ENCODE results near the gene NDUFB3.
A peak's percentile ranks its signal among the peaks of the same experiment; 100 is the strongest.

Gene NDUFB3

GRCh38 chr2:201128033-201128432 lies 56.2 kb downstream of the NDUFB3 start:
- TF ChIP-seq YY1 (IDR thresholded peaks at IDR 0.05; ENCODE audit: insufficient read depth, insufficient read length): no peak
- no peak for TF ChIP-seq ZNF274 (IDR thresholded peaks at IDR 0.05; ENCODE audit: low read depth, low read length)
- no peak for TF ChIP-seq SUZ12 (IDR thresholded peaks at IDR 0.05; ENCODE audit: extremely low read depth, insufficient read depth, insufficient read length)
- no peak overlapping the region for H3K4me3 ChIP-seq (ENCODE audit: insufficient read length, low read depth)
- no peaks in the 10 kb centered on the region for H3K9me3 ChIP-seq (ENCODE audit: insufficient read depth, low read length)
- H3K9ac ChIP-seq (ENCODE audit: insufficient read length, low read depth): no peak overlapping the region
- peaks cover 5% of the 10 kb centered on the region for H3K36me3 ChIP-seq (ENCODE audit: insufficient read depth, insufficient read length, low read length)
- H3K4me1 ChIP-seq (ENCODE audit: insufficient read depth, insufficient read length): peaks cover 9% of the 10 kb centered on the region
- H3K27me3 ChIP-seq (ENCODE audit: insufficient read depth, insufficient read length): no peaks in the 10 kb centered on the region
- DNase-seq (ENCODE audit: low read depth, low spot score): no peak

- DNase-seq (ENCODE audit: low read depth, low spot score): no peak
- H3K27me3 ChIP-seq (ENCODE audit: insufficient read depth, insufficient read length): no peaks in the 10 kb centered on the region
- H3K9me3 ChIP-seq (ENCODE audit: insufficient read depth, low read length): no peaks in the 10 kb centered on the region
- H3K36me3 ChIP-seq (ENCODE audit: insufficient read depth, insufficient read length, low read length): peaks cover 9% of the 10 kb centered on the region
- no peak overlapping the region for H3K4me3 ChIP-seq (ENCODE audit: insufficient read length, low read depth)
- no peak overlapping the region for H3K9ac ChIP-seq (ENCODE audit: insufficient read length, low read depth)
- H3K4me1 ChIP-seq (ENCODE audit: insufficient read depth, insufficient read length): peaks cover 9% of the 10 kb centered on the region
- no peak for TF ChIP-seq YY1 (IDR thresholded peaks at IDR 0.05; ENCODE audit: insufficient read depth, insufficient read length)
- no peak for TF ChIP-seq ZNF274 (IDR thresholded peaks at IDR 0.05; ENCODE audit: low read depth, low read length)
These were observed 57.2 kb downstream of the NDUFB3 start for GRCh38 chr2:201128933-201129505.

GRCh38 chr2:201130524-201131186 lies 58.9 kb downstream of the NDUFB3 start:
- DNase-seq (ENCODE audit: low read depth, low spot score): peak; percentile 48
- H3K9ac ChIP-seq (ENCODE audit: insufficient read length, low read depth): no peak overlapping the region
- H3K36me3 ChIP-seq (ENCODE audit: insufficient read depth, insufficient read length, low read length): peaks cover 17% of the 10 kb centered on the region

GRCh38 chr2:201132518-201132917 lies 60.7 kb downstream of the NDUFB3 start:
- Histone ChIP-seq H3K4me1 (ENCODE audit: insufficient read depth, insufficient read length) (peaks cover 3% of the 10 kb centered on the region), H3K4me3 (ENCODE audit: insufficient read length, low read depth) (no peak overlapping the region), H3K36me3 (ENCODE audit: insufficient read depth, insufficient read length, low read length) (peaks cover 34% of the 10 kb centered on the region), H3K9me3 (ENCODE audit: insufficient read depth, low read length) (no peaks in the 10 kb centered on the region), H3K27me3 (ENCODE audit: insufficient read depth, insufficient read length) (no peaks in the 10 kb centered on the region), H3K9ac (ENCODE audit: insufficient read length, low read depth) (no peak overlapping the region)
- DNase-seq (ENCODE audit: low read depth, low spot score): no peak
- no peak for TF ChIP-seq ZNF274 (IDR thresholded peaks at IDR 0.05; ENCODE audit: low read depth, low read length)
- TF ChIP-seq SUZ12 (IDR thresholded peaks at IDR 0.05; ENCODE audit: extremely low read depth, insufficient read depth, insufficient read length): no peak
- TF ChIP-seq YY1 (IDR thresholded peaks at IDR 0.05; ENCODE audit: insufficient read depth, insufficient read length): no peak

More at GRCh38 chr2:201130524-201131186, 58.9 kb downstream of the NDUFB3 start:
- peaks cover 6% of the 10 kb centered on the region for H3K4me1 ChIP-seq (ENCODE audit: insufficient read depth, insufficient read length)
- no peak overlapping the region for H3K4me3 ChIP-seq (ENCODE audit: insufficient read length, low read depth)
- no peaks in the 10 kb centered on the region for H3K9me3 ChIP-seq (ENCODE audit: insufficient read depth, low read length)
- no peaks in the 10 kb centered on the region for H3K27me3 ChIP-seq (ENCODE audit: insufficient read depth, insufficient read length)
- TF ChIP-seq SUZ12 (IDR thresholded peaks at IDR 0.05; ENCODE audit: extremely low read depth, insufficient read depth, insufficient read length) (no peak), ZNF274 (IDR thresholded peaks at IDR 0.05; ENCODE audit: low read depth, low read length) (no peak), YY1 (IDR thresholded peaks at IDR 0.05; ENCODE audit: insufficient read depth, insufficient read length) (no peak)
